ENCODE measurements around the gene DAB2IP.
"Not testable (repeated sequence)": the region's sequence is repeated elsewhere in the genome, so short reads cannot be mapped to it uniquely, and the experiment has no call there.

Gene DAB2IP

DNA sequence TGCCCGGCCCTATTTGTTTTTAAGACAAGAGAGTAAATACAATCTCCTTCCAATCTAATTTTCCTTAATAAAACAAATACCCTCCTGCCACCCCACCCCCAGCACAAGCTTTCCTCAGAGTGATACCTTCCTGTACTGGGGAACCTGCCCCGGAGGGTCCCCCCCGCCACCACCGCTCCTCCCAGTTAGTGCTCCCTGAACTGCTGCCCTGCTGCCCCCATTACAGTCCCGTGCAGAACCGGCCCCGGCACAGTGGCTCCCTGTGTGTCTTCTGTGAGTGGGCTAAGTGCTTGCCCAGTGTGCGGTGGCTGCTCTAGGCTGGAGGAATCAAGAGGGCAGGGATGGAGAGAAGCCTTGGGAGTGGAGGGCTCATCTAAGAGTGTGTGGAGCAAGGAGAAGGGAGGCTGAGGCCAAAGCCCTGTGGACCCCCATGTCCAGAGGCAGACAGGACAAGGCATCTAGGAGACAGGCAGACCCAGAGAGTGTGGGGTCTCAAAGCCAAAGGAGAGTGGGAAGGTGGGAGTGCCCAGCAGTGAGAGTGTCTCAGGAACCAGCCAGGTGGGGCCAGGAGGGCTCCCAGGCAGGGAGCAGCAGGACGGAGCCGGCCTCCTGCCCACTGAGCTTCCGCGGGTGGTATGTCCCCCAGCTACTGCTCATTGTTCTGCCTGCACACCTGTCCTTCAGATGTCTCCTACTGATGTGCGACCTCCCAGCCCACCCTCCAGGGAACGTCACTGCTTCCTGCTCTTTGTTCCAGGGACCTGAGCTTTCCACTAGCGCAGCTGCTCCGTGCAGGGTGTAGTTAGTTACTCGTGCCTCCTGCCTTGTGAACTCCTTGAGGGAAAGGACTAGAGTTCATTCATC lies 129.0 kb downstream of the DAB2IP start:
- no peak for DNase-seq

DNA sequence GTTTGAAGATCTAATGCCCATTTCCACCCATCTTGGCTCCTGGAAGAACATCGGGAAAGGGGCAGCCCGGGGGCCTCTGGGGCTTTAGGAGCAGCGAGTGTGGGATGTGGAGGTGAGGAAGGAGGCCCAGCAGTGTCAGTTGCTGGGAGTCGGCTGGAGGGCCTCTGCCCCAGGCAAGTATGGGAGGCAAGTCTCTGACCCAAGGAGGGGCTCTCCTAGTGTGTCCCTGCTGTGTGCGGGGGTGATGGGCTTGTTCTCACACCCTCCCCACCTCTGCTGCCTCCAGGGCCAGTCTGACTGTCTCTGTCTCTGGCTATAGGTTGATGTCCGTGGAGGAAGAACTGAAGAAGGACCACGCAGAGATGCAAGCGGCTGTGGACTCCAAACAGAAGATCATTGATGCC lies 129.7 kb downstream of the DAB2IP start:
- no peak for DNase-seq

DNA sequence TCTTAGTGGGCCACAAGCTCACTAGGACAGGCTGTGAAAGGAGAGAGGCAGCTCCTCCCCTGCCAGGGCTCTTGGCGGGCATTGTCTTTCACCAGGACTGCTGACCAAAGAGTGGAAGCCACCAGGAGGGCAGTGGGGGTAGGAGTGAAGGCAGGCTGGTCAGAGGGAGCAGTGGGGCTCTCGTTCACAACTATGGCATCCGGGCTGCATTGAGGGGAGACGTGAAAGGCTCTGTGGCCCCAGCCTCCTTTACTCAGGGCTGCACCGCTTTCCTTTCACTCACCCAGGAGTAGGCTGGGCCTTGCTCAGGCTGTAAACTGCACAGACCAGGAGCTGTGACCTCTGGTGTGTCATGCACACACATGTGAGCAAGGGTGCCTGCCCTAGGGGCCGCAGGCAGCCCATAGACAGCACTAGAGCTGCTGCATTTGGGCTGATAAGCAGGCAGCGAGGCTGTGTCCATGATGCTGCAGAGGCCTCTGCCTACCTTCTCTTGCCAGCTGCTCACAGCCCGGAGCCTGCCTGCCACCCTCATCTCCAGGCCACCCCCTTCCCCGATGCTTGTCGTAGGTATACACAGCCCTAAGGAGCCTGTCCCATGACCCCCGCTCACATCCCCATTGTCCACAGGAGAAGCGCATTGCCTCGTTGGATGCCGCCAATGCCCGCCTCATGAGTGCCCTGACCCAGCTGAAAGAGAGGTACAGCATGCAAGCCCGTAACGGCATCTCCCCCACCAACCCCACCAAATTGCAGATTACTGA lies 130.4 kb downstream of the DAB2IP start:
- no peak for DNase-seq

DNA sequence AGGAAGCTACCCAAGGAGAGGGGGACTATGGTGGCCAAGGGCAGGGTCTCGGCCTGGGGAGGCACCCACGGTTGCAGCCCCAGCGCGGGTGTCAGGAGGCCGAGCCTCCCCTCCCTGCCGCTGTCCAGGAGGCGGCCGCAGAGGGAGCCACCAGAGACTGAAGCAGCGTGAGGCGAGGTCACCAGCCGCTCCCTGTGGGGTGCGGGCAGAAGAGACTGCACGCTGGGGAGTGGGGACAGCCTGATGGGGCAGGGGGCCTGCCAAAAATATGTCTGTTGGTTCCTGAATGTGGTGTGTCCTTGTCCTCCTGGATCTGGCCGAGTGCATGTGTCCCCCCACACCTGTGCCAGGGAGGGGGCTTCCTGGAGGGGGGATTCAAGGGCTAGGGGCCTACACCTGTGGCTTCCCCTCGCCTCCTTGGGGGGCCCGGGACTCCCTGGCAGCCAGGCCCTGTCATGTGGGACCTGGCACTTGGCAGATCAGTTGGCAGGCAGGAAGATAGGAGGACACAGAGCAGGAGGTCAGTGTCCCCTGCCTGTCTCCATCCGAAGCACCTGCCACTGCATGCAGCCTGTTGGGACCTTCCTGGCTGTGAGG lies 131.2 kb downstream of the DAB2IP start:
- no peak for DNase-seq

DNA sequence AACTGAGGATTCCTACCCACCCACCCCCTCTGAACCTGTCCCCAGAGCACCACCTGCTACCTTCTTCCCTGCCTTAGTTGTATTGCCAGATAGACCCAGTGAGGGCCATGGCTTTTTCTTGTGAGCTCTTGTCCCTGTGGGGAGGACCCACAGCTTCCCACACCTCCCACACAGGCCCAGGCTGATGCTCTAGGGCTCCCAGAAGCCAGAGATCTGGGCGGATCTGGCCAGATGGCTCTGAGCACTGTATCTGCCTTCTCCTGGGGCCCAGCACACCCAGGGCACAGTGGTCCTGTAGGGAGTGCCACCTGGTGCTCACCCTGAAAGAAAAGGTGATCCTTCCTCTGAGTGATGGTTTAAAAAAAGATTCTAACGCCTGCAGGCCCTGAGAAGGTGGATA lies 131.7 kb downstream of the DAB2IP start:
- no peak for DNase-seq

DNA sequence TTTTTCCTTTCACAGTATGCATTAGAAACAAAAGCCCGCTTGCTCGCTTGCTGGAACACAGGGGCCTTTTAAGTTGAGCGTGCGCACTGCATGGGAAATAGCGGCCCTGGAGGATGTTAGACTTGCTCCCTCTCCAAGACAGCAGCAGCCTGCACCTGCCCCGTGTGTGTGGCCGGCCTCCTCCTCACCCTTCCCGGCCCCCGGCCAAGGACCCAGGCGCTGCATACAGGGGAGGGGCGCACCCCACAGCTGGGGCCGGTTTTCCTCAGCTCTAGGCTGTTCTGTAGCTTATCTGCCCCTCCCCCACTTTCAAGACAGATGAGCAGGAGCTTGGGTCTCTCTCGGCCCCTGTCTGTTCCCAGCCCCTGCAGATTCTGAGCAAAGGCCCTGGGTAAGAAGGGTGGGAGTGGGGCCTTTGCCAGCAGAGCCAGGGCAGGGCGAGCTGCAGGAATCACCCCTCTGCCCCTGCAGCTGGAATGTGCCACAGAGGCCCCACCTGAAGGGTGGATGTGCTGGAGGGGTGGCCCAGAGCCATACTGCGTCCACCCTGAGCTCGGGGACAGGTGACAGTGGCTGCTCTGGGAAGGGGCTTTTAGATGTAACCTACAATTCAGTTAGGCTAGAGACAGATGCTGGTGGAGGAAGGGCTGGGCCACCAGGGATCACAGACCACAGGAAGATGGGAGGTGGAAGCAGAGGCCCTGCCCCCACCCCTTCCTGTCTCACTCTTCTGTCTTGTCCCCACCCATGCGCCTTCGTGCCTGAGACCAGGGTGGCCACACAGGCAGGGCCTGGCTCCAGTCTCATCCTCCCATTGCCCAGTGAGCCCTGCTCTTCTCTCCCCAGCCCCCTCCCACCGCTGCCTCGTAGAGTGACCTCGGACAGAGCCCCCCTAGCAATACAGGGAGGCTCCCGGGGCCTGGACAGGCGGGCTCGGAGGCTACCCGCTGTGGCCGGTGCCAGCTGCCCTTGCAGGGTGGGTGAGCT lies 132.4 kb downstream of the DAB2IP start:
- DNase-seq, result no peak

DNA sequence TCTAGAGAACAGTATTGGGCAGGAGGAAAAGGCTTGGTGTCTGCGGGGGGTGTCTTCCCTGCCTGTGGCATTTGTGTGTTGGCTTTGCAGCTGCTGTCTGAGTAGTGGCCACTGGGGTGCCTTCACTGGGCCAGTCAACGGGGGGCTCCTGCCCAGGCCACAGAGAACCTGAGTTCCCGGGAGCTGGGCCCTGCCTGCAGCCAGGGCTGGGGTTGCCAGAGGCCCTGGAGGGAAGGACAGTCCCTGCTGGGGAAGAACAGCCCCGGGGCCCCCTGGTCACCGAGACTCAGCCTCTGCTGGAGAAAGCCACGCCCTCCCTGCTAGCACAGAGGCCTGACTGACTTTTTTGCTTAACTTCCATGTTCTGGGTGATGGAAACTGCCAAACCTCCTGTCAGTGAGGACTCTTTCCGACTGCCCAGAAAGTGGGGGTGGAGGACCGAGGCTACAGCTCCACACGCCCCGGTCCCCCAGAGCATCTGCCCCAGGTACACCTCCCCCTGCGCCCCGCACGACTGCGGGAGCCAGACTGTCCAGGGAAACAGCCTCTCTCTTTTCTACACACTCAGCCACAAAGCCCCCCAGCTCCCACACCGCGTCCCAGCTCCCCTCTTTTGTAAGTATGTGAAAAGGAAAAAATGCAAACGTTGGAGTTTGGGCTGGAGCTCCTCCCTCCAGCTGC lies 133.4 kb downstream of the DAB2IP start:
- no peak for DNase-seq

DNA sequence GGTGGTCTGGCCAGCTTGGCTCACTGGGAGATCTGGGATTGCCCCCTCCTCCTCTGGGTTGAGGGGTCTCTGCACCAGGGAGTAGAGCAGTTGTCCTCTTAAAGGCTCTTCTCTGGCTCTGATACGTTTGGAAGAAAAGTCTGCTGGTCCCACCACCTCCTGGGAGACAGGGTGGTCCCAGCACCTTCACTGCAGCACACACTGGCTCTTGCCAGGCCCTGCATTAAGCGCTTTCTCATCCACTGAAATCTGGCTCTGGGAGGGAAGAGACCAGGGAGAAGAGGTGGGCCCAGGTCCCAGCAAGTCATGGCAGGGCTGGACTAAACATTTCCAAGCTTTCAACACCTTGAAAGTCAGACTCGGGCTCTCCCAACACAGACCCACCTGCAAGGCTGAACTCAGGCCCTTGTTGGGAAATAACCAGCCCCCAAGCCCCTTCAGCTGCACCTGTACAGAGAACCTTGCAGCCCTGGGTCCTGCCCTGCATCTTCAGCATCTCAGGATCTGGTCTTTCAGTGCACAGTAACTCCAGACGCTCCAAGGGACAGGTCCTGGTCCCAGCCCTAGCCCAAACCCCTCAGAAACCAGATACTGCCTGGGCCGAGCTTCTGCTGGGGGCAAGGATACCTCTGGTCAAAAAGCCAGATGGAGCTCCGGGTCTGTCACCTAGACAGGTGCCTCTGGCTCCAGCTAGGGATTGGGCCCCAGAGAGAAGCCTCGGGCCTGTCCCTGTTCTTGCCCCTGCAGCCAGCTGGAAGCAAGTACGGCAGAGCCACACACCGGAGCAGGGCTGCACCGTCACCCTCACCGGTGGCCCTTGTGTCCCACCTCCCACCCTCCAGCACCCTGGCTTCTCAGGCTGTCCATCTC lies 134.5 kb downstream of the DAB2IP start:
- DNase-seq, result no peak

DNA sequence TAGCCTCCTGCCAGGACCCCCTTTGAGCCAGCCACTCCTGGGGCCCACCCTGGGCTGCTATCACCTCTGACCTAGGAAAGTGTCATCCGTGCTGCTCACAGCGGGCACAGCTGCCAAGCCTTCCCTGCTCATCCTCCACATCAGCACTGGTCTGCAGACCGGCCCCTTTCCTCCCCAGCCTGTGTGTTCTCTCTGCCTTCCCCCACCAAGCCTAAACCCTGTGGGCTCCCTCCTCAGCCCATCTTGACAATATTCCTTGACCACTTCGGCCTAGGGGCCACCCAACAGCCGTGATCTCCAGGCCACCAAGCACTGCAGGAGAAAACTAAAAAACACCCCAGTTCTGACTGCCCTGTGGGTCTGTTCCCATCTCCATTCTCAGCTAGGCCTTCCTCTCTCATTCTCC lies 135.1 kb downstream of the DAB2IP start:
- DNase-seq, result no peak

DNA sequence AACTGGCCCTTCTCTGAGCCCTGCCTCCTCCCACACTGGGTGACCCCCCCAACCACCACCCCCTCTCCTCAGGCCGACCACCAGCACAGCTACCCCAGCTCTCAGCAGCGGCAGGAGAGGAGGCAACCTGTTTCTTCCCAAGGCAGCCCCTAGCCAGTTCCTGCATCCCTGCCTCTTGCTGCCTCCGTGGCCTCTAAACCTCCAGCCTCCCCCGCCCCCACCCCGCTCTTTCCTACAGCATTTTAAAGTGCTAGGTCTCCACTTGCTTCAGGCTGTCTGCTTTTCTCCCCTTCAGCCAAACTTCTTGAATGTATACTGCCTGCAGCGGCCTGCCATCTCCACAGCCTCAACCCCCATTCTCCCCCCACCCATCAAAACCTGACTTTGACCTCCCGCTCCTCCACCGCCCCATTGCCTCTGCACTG lies 135.6 kb downstream of the DAB2IP start:
- no peak for DNase-seq

DNA sequence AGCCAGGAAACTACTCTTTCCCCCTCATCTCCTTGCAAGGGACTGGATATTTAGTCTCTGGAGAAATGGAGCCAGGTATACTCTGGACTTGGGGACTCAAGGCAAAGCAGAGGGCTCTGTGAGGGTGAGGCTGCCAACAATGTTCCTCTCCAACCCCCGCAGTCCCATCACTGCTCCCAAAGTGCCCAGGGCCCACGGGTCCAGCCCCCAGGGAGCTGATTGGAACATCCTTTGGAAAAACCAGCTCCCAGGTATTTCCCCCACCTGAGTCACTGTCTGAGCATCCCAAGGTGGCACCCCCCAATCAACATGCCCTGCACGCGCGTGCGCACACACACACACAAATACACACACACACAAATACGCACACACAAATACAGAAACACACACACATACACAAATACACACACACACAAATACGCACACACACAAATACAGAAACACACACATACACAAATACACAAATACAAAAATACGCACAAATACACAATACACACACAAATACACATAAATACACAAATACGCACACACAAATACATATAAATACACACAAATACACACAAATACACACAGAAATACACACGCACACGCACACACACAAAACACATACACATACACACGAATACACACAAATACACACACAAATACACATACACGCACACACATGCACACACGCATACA lies 137.4 kb downstream of the DAB2IP start:
- no peak for DNase-seq

DNA sequence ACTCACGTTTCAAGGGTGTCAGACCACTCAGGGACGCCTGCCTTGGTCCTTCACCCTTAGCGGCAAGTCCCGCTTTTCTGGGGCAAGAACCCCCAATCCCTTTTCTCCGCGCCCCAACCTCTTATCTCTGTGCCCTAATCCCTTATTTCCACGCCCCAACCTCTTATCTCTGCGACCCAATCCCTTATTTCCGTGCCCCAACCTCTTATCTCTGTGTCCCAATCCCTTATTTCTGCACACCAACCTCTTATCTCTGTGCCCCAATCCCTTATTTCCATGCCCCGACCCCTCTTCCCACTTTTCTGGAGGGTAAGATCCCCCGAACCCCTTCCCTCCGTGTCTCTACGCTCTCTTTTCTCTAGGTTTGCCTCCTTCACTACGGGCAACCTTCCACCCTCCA lies 139.4 kb downstream of the DAB2IP start:
- DNase-seq, result no peak

DNA sequence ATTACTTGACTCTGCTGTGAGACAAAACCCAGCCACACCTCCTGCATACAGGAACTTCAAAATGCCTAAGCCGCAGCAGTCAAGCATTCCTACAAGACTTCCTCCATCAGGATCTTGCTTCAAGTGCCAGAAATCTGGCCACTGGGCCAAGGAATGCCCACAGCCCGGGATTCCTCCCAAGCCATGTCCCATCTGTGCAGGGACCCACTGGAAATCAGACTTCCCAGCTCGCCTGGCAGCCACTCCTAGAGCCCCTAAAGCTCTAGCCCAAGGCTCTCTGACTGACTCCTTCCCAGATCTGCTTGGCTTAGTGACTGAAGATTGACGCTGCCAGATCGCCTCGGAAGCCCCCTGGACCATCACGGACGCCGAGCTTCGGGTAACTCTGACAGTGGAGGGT lies 141.0 kb downstream of the DAB2IP start:
- DNase-seq, result not testable (repeated sequence)

DNA sequence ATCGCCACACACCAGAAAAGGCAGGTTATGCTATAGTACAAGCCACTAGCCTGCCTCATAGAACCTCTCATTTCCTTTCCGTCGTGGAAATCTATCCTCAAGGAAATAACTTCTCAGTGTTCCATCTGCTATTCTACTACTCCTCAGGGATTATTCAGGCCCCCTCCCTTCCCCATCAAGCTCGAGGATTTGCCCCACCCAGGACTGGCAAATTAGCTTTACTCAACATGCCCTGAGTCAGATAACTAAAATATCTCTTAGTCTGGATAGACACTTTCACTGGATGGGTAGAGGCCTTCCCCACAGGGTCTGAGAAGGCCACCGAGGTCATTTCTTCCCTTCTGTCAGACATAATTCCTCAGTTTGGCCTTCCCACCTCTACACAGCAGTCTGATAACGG lies 142.9 kb downstream of the DAB2IP start:
- DNase-seq, result not testable (repeated sequence)

DNA sequence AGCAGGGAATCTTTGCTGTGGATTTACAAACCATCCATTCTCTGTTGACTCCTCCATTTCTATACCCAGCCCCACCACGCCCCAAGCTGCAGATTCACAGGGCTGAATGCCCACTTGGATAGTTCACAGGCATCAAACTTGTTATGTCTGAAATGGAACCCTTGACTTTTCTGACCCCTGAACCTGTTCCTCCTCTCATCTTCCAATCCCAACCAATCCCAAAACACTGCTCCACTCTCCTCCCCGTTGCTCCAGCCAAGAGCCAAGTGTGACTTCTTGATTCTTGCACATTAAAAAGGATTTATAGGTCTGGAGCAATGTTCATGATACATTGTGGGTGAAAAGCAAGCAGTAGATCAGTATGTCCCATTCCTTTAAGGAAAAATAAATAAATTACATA lies 145.6 kb downstream of the DAB2IP start:
- DNase-seq, result no peak

DNA sequence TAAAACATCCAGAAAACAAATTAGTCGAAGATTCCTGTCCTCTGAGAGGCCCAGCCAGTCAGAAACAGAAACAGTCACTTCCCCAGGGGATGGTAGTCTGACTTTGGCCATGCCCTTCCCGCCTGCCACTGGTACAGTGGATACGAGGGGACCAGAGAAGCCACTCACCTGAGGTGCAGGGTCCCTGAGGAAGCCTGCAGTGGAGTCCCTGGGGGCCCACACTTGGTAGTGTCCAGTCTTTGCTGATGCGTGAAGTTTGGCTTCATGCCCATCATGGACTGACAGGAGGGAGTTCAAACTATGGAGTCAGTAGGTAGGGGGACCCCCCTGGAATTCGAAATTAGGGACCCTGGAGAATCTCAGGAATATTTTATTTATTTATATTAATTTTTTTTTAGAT lies 147.5 kb downstream of the DAB2IP start:
- no peak for DNase-seq

DNA sequence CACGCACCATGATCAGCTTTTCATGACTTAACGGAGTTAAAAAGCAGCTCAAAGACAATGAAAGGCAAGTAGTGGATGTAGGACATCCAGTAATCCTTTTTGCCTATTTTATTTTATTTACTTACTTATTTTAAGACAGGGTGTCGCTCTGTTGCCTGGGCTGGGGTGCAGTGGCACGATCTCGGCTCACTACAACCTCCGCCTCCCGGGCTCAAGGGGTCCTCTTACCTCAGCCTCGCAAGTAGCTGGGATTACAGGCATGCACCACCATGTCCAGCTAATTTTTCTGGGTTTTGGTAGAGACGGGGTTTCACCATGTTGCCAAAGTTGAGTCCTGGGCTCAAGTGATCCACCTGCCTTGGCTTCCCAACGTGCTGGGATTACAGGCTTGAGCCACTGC lies 148.9 kb downstream of the DAB2IP start:
- DNase-seq, result no peak

DNA sequence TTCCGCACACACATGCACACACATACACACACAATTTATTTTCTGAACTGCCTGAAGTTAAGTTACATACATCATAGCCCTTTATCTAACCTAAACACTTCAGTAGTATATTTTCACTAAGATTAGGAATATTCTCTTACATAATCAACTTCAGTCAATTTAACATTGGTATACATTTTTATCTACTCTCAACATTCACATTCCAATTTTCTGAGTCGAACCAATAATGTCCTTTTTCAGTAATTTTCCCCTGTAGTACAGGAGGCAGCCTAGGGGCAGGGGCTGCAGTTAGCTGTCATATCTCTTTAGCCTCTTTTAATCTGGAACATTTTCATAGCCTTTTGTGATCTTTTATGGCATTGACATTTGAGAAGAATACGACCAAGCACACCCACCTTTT lies 150.1 kb downstream of the DAB2IP start:
- DNase-seq, result no peak

DNA sequence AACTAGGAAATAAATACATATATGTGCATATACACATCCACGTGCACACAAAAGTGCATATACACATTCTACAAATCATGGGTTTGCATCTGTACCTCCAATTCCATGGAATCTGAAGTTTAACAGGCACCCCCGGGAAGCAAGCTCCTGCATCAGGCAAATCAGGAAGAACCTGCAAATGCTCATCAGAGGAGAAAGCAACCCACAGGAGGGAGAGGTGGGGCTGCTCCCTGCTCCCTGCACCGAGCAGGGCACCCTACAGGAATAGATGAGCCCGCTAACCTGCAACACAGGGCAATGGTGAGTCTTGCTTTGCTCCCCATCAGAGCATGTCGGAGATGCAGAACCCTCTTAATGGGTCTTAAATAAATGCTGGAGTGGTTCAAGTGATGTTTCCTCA lies 151.3 kb downstream of the DAB2IP start:
- no peak for DNase-seq

DNA sequence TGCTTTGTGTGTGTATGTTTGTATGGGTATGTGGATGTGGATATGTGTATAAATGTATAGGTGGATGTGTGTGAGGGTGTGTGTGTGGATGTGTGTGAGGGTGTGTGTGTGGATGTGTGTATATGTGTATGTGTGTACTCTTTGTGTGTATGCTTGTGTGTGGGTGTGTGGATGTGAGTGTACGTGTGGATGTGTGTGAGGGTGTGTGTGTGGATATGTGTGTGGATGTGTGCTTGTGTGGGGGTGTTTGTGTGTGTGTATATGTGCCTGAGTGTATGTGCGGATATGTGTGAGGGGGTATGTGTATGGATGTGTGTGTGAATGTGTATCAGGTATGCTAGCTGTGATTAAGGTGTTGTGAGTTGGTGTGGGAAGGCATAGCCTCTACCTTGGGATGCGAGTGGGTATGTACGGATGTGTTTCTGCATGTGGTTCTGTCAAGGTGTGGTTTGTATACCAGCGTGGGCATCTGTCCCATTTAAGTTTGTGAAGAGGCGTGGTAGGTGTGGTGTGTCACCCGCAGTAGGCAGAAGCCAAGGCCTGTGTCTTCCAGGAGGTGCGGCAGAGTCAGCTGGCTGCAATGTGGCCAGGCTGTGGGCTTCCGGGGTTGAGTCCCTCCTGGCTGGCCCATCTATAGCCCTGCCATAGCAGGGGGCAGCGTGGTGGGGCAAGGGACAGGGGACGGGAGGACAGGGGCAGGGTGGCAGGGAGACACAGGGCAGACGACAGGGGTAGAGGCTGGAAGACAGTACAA lies 155.8 kb downstream of the DAB2IP start:
- no peak for DNase-seq
